H9 (cell line): ENCODE measurements around the gene SMIM12. TPM values are rescaled to one million over a fixed set of nuclear protein-coding genes. Genes with fewer than 3 reads are reported as not detected.

Source experiments
- DNase-seq: peaks from one replicate; pipeline ENCODE4 v3.0.0-alpha.2; 2017
- H2AFZ ChIP-seq: one replicate; pipeline ENCODE4 v1.6.1; 2013; ENCODE audit warnings: mild to moderate bottlenecking, low read length, control low read depth, moderate library complexity
- H2AK5ac ChIP-seq: 2 replicates; pipeline ENCODE4 v1.6.1; 2013; ENCODE audit warnings: low read length, control low read depth, mixed read lengths; ENCODE audit not compliant: insufficient read length
- H2BK120ac ChIP-seq: one replicate; pipeline ENCODE4 v1.6.1; 2013; ENCODE audit warnings: low read depth, mild to moderate bottlenecking, low read length, control low read depth, inconsistent platforms; ENCODE audit not compliant: poor library complexity, severe bottlenecking
- H2BK12ac ChIP-seq: 2 replicates; pipeline ENCODE4 v1.6.1; 2013; ENCODE audit warnings: low read length, control low read depth, mixed read lengths, low read depth; ENCODE audit not compliant: insufficient read length
- H2BK15ac ChIP-seq: 2 replicates; pipeline ENCODE4 v1.6.1; 2013; ENCODE audit warnings: low read depth, low read length, control low read depth
- H2BK20ac ChIP-seq: one replicate; pipeline ENCODE4 v1.6.1; 2013; ENCODE audit warnings: low read depth, mild to moderate bottlenecking, low read length, control low read depth, inconsistent platforms; ENCODE audit not compliant: poor library complexity, severe bottlenecking
- H2BK5ac ChIP-seq: 2 replicates; pipeline ENCODE4 v1.6.1; 2013; ENCODE audit warnings: low read length, control low read depth, mixed read lengths; ENCODE audit not compliant: insufficient read length
- H3K14ac ChIP-seq: 2 replicates; pipeline ENCODE4 v1.6.1; 2013; ENCODE audit warnings: low read length, control low read depth; ENCODE audit not compliant: insufficient read depth
- H3K18ac ChIP-seq: 2 replicates; pipeline ENCODE4 v1.6.1; 2013; ENCODE audit warnings: low read depth, mild to moderate bottlenecking, mixed read lengths, low read length, control low read depth; ENCODE audit not compliant: insufficient read length
- H3K23ac ChIP-seq: 2 replicates; pipeline ENCODE4 v1.6.1; 2013; ENCODE audit warnings: low read length, control low read depth, mixed read lengths, low read depth; ENCODE audit not compliant: insufficient read length
- H3K23me2 ChIP-seq: 2 replicates; pipeline ENCODE4 v1.6.1; 2013; ENCODE audit warnings: low read depth, mild to moderate bottlenecking, mixed read lengths, low read length, control low read depth; ENCODE audit not compliant: insufficient read length, poor library complexity, severe bottlenecking
- H3K27ac ChIP-seq: 2 replicates; pipeline ENCODE4 v1.5.1; 2013; ENCODE audit warnings: low read length, control low read depth, mixed read lengths, low read depth; ENCODE audit not compliant: insufficient read length
- H3K27me3 ChIP-seq: 2 replicates; pipeline ENCODE4 v1.6.1; 2013; ENCODE audit warnings: low read length, control low read depth, inconsistent platforms; ENCODE audit not compliant: insufficient read depth
- H3K4ac ChIP-seq: 2 replicates; pipeline ENCODE4 v1.6.1; 2013; ENCODE audit warnings: low read depth, mild to moderate bottlenecking, control low read depth, inconsistent platforms, low read length, moderate library complexity
- H3K4me1 ChIP-seq: 2 replicates; pipeline ENCODE4 v1.6.1; 2013; ENCODE audit warnings: low read length, control low read depth, inconsistent platforms; ENCODE audit not compliant: insufficient read depth
- H3K4me2 ChIP-seq: 2 replicates; pipeline ENCODE4 v1.6.1; 2013; ENCODE audit warnings: low read length, control low read depth, mixed read lengths; ENCODE audit not compliant: insufficient read length, insufficient read depth
- H3K56ac ChIP-seq: 2 replicates; pipeline ENCODE4 v1.6.1; 2013; ENCODE audit warnings: low read depth, mild to moderate bottlenecking, mixed read lengths, low read length, control low read depth; ENCODE audit not compliant: insufficient read length
- H3K79me1 ChIP-seq: 2 replicates; pipeline ENCODE4 v1.6.1; 2013; ENCODE audit warnings: low read depth, mild to moderate bottlenecking, moderate library complexity, low read length, control low read depth, inconsistent platforms; ENCODE audit not compliant: insufficient read depth, poor library complexity, severe bottlenecking
- H3K79me2 ChIP-seq: 2 replicates; pipeline ENCODE4 v1.6.1; 2013; ENCODE audit warnings: low read length, control low read depth, inconsistent platforms; ENCODE audit not compliant: insufficient read depth
- H3K9ac ChIP-seq: 2 replicates; pipeline ENCODE4 v1.6.1; 2013; ENCODE audit warnings: low read length, control low read depth, mixed read lengths; ENCODE audit not compliant: insufficient read length; ENCODE audit errors: extremely low read depth
- H3K9me3 ChIP-seq: one replicate; pipeline ENCODE4 v1.6.1; 2013; ENCODE audit warnings: low read depth, low read length, inconsistent platforms; ENCODE audit not compliant: control insufficient read depth
- H3T11ph ChIP-seq: one replicate; pipeline ENCODE4 v1.6.1; 2013; ENCODE audit warnings: mild to moderate bottlenecking, low read length, control low read depth, inconsistent platforms
- H4K20me1 ChIP-seq: one replicate; pipeline ENCODE4 v1.6.1; 2013; ENCODE audit not compliant: control insufficient read depth, insufficient read length, insufficient read depth
- H4K5ac ChIP-seq: 2 replicates; pipeline ENCODE4 v1.6.1; 2013; ENCODE audit warnings: low read depth, mild to moderate bottlenecking, mixed read lengths, low read length, control low read depth; ENCODE audit not compliant: insufficient read length
- H4K8ac ChIP-seq: replicated peaks from 2 replicates; pipeline ENCODE4 v1.6.1; 2013; ENCODE audit warnings: low read length, control low read depth, mixed read lengths, low read depth; ENCODE audit not compliant: insufficient read length
- H4K91ac ChIP-seq: 2 replicates; pipeline ENCODE4 v1.6.1; 2013; ENCODE audit warnings: low read depth, mild to moderate bottlenecking, moderate library complexity, mixed read lengths, low read length, control low read depth; ENCODE audit not compliant: insufficient read length
- H3K27ac Mint-ChIP-seq, 3 experiments: 2 replicates in 2 of 3; 3 replicates in 1 of 3; pipeline ENCODE4 v1.8.0; 2020 to 2021; ENCODE audit warnings: mixed read lengths in 3 of 3, mild to moderate bottlenecking in 1 of 3, moderate library complexity in 1 of 3
- H3K27me3 Mint-ChIP-seq: 2 replicates; pipeline ENCODE4 v1.8.0; 2021; ENCODE audit warnings: low read depth, mild to moderate bottlenecking, moderate library complexity, mixed read lengths
- H3K36me3 Mint-ChIP-seq, 3 experiments: 2 replicates in 2 of 3; 3 replicates in 1 of 3; pipeline ENCODE4 v1.8.0; 2020 to 2021; ENCODE audit warnings: low read depth in 3 of 3, mixed read lengths in 3 of 3; ENCODE audit not compliant: insufficient read depth in 1 of 3
- H3K4me1 Mint-ChIP-seq, 2 experiments: 2 replicates each; pipeline ENCODE4 v1.8.0; 2020; ENCODE audit warnings: mixed read lengths in 2 of 2
- H3K4me3 Mint-ChIP-seq, 2 experiments: 2 replicates in 1 of 2; 3 replicates in 1 of 2; pipeline ENCODE4 v1.8.0; 2020 to 2021; ENCODE audit warnings: mild to moderate bottlenecking in 2 of 2, mixed read lengths in 2 of 2, moderate library complexity in 1 of 2
- H3K9me3 Mint-ChIP-seq, 2 experiments: 2 replicates in 1 of 2; 3 replicates in 1 of 2; pipeline ENCODE4 v1.8.0; 2020; ENCODE audit warnings: mild to moderate bottlenecking in 2 of 2, mixed read lengths in 2 of 2, moderate library complexity in 1 of 2
- CTCF ChIP-seq: fragments of 200-600 bp; sonication (generic); conservative IDR thresholded peaks from 3 replicates; pipeline ENCODE4 v1.8.0; 2021; ENCODE audit warnings: antibody characterized with exemption, mild to moderate bottlenecking
- WGBS: extraction: QIAGEN DNeasy Blood & Tissue Kit; methylation state at CpG from one replicate; pipeline ENCODE4 v1.1.7; 2013; ENCODE audit warnings: missing lambda C conversion rate, low lambda C conversion rate, mixed read lengths; ENCODE audit not compliant: insufficient read length; ENCODE audit errors: extremely low coverage; 5-methylcytosine and 5-hydroxymethylcytosine counted together
- total RNA-seq: library from RNA; stranded (reverse); gene quantifications from 2 replicates; pipeline ENCODE4 v1.2.1, GENCODE V29; 2021

Gene SMIM12
- total RNA-seq, 1 experiment from 2014 or later = 40.9 TPM

- H3K4me3 Mint-ChIP-seq = no peak overlapping the region; a peak in 1 of 5 replicates
- no peak overlapping the region for H2AK5ac ChIP-seq
- H3K79me1 ChIP-seq = no peaks in the 10 kb centered on the region
- H3K9me3 ChIP-seq = no peaks in the 10 kb centered on the region
- peaks cover 25 to 36% of the 10 kb centered on the region in 2 experiments for H3K4me1 Mint-ChIP-seq
- H3K23me2 ChIP-seq = no peaks in the 10 kb centered on the region
- TF ChIP-seq CTCF = no peak
- no peaks in the 10 kb centered on the region; the same call in 1 of the 2 replicates for H3K27me3 Mint-ChIP-seq
- no peak overlapping the region for H3K18ac ChIP-seq
- no peak overlapping the region for H3K27ac Mint-ChIP-seq
- no peak overlapping the region for H3K14ac ChIP-seq
- H3K4me2 ChIP-seq = no peak overlapping the region
- no peak overlapping the region for H4K8ac ChIP-seq
- H4K5ac ChIP-seq = no peak overlapping the region
- no peak for DNase-seq
- H2BK120ac ChIP-seq = no peak overlapping the region
- no peak overlapping the region for H3K4ac ChIP-seq
- no peak overlapping the region for H3K9ac ChIP-seq
- no peak overlapping the region for H3K56ac ChIP-seq
- H2BK5ac ChIP-seq = no peak overlapping the region
- no peak overlapping the region for H3K27ac ChIP-seq
- H3K27me3 ChIP-seq = no peaks in the 10 kb centered on the region
- H2BK12ac ChIP-seq = no peak overlapping the region
- H4K20me1 ChIP-seq = no peaks in the 10 kb centered on the region
- no peak overlapping the region for H2BK20ac ChIP-seq
- no peak overlapping the region for H4K91ac ChIP-seq
- H3K36me3 Mint-ChIP-seq = no peaks in the 10 kb centered on the region
- H3K79me2 ChIP-seq = no peaks in the 10 kb centered on the region
- peaks cover 4% of the 10 kb centered on the region; the same call in 1 of the 2 replicates for H3K4me1 ChIP-seq
- H3T11ph ChIP-seq = no peak overlapping the region
- WGBS = no CpG with 5 or more reads among the region's 3 CpGs
- H3K9me3 Mint-ChIP-seq = no peaks in the 10 kb centered on the region
- H2BK15ac ChIP-seq = no peak overlapping the region
- H2AFZ ChIP-seq = no peak overlapping the region
- H3K23ac ChIP-seq = no peak overlapping the region
Measured at GRCh38 chr1:34842073-34842472, 17.5 kb downstream of the SMIM12 start.
